Endothelial cell of umbilical vein (primary cell): Measurements from ENCODE around the gene BCL2L13.

Experiments used
- CTCF ChIP-seq, 2 donors: IDR thresholded peaks; 1 replicate in 1 of 2; 2 replicates in 1 of 2; pipeline ENCODE4 v1.5.1; 2011; ENCODE audit warnings: low read length in 2 of 2, mild to moderate bottlenecking in 2 of 2, moderate library complexity in 2 of 2, control low read depth in 1 of 2, inconsistent platforms in 1 of 2, low read depth in 1 of 2; ENCODE audit not compliant: insufficient read depth in 1 of 2; ENCODE audit errors: extremely low read depth in 1 of 2
- EZH2 ChIP-seq: IDR thresholded peaks from 2 replicates; pipeline ENCODE4 v1.6.1; 2012; ENCODE audit warnings: borderline replicate concordance, low read depth, mild to moderate bottlenecking, moderate library complexity, low read length, inconsistent platforms; ENCODE audit not compliant: severe bottlenecking
- FOS ChIP-seq: IDR thresholded peaks from 2 replicates; pipeline ENCODE4 v1.6.1; 2011; ENCODE audit warnings: mild to moderate bottlenecking, low read length, moderate library complexity, borderline replicate concordance; ENCODE audit not compliant: insufficient read depth
- MAX ChIP-seq: IDR thresholded peaks from 2 replicates; pipeline ENCODE4 v1.6.1; 2011; ENCODE audit not compliant: insufficient read depth, insufficient read length
- POLR2A ChIP-seq: IDR thresholded peaks from 2 replicates; pipeline ENCODE4 v1.6.1; 2012; ENCODE audit warnings: low read depth, mild to moderate bottlenecking, control low read depth, low read length
- POLR2AphosphoS5 ChIP-seq: IDR thresholded peaks from 2 replicates; pipeline ENCODE4 v1.6.1; 2012; ENCODE audit warnings: low read depth, mild to moderate bottlenecking, control low read depth, low read length, moderate library complexity; ENCODE audit not compliant: insufficient read depth

- TF ChIP-seq CTCF (IDR thresholded peaks at IDR 0.05; ENCODE audit: extremely low read depth in 1 of 2, insufficient read depth in 1 of 2, low read depth in 1 of 2, low read length in 2 of 2) (no peak), POLR2A (no peak), EZH2 (no peak), MAX (no peak), POLR2AphosphoS5 (no peak), FOS (no peak)
Observed at GRCh38 chr22:17598318-17598717, 40.2 kb upstream of the BCL2L13 start.
